ENCODE data around the gene TP53I13. TPM values are rescaled to one million over a fixed set of nuclear protein-coding genes. Genes with fewer than 3 reads are reported as not detected.

Gene TP53I13
- total RNA-seq, 1 donor: 41.8 TPM

DNA sequence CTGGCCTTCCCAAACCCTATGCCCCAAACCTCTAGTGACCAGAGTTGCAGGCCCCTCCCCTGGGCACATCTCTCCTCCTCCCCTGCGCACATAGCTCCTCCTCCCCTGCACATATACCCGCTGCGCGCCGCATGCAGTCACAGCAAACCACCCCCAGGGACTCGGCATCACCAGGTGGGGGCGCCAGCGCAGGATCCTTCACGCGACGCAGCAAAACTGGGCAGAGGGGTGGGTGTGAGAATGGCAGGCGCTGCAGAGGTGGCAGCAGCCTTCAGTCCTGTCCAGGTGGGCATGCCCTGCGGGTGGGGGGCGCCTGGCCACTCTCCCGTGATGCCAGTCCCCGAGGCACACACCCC is 48.6 kb downstream of the TP53I13 start:
- DNase-seq (ENCODE audit: low read depth): peak; percentile 39
- TF ChIP-seq, protein P1, sequence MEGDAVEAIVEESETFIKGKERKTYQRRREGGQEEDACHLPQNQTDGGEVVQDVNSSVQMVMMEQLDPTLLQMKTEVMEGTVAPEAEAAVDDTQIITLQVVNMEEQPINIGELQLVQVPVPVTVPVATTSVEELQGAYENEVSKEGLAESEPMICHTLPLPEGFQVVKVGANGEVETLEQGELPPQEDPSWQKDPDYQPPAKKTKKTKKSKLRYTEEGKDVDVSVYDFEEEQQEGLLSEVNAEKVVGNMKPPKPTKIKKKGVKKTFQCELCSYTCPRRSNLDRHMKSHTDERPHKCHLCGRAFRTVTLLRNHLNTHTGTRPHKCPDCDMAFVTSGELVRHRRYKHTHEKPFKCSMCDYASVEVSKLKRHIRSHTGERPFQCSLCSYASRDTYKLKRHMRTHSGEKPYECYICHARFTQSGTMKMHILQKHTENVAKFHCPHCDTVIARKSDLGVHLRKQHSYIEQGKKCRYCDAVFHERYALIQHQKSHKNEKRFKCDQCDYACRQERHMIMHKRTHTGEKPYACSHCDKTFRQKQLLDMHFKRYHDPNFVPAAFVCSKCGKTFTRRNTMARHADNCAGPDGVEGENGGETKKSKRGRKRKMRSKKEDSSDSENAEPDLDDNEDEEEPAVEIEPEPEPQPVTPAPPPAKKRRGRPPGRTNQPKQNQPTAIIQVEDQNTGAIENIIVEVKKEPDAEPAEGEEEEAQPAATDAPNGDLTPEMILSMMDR (IDR thresholded peaks at IDR 0.05; ENCODE audit: insufficient read depth, low read length): peak; percentile 53
- H3K4me3 ChIP-seq (ENCODE audit: low read depth, low read length): no peak overlapping the region

DNA sequence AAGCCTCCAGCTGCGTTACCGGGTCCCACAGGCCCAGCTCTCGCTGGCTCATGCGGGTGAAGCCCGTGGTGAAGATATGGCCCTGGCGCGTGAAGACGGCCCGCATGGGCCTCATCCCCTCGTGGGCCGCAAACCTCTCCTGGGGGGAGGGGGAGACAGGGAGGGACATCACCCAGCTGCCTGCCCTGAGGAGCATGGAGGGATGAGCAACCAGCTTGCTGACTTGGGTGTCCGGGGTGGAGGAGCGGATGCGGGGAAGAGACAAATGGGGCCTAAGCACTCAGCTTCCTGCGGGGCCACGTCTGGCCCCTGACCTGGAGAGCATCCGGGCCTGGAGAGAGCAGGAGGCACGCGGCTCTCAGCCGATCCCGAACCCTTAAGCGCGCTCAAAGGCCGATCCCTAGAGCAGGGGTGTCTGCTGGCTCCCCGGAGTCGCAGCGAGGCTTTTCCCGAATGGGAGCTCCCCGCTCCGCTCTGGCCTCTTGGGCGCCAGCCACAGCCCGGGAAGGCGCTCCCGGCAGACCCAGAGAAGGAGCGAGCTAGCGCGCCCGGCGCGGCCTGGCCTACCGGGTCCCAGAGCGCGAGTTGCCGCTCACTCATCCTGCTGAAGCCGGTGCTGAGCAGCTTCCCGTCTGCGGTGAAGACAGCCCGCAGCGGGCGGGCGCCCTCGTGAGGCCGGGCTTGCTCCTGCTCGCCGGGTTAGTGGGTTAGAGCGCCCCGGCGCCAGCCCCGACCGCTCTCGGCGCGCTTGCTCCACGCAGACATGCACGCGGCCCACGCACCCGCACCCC is 49.2 kb downstream of the TP53I13 start:
- TF ChIP-seq, protein P1 (IDR thresholded peaks at IDR 0.05; ENCODE audit: insufficient read depth, low read length): peak; percentile 53
- peak; percentile 45 for DNase-seq (ENCODE audit: low read depth)

DNA sequence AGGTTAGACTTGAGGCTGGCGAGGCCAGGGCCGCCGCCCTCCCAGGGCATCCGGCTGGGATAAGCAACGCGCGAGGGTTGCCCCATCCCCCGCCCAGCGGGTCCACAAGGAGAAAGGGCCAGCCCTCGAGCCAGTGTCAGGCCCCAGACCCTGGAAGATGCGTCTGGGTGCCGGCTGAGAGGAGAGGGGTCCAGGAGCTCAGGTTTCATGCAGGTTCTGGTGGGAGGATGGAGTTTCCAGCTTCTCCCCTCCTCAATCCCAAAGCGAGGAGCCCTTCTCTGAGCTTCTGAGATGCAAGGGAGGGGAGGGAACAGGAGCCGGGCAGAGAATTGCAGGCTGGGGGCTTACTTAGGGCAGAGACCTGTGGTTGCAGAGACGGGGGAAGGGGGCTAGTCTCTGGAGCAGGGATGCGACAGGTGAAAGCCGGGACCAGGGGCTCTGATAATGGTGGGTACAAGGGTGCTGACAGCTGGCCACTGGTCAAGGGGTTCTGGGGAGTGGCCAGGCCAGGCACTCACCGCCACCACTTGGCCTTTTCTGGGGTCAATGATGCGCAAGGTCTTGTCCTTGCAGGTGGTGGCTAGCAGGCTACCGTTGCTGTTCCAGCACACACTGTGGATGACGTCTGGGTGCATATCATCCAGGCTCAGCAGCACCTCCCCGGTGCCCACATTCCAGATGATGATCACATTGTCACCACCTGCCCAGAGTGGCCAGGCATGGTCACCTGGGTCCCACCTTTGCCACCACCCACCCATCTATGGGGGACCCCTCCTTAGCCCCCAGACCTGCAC is 50.0 kb downstream of the TP53I13 start:
- TF ChIP-seq, protein P1 (IDR thresholded peaks at IDR 0.05; ENCODE audit: insufficient read depth, low read length): no peak
- no peak overlapping the region for H3K4me3 ChIP-seq (ENCODE audit: low read depth, low read length)

More for the DNA sequence above, 49.2 kb downstream of the TP53I13 start:
- H3K4me3 ChIP-seq (ENCODE audit: low read depth, low read length): no peak overlapping the region

DNA sequence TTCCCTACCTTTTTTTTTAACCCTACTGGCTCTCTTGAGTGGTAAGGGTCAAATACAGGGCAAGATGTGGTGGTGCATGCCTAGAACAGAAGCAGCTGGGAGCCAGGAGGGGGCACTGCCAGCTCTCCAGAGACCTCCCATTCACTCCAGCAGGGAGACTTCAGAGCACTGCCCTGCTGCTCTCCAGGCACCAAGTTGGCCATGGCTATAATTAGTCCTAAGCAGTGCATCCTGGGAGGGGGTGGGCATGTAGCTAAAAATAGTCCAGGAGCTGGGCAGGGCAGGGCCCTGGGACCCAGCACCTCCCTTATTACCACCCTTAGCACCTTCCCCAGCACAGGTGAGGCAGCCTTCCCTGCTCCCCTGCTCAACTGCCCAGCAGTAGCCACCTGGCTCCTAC is 50.8 kb downstream of the TP53I13 start:
- no peak overlapping the region for H3K4me3 ChIP-seq (ENCODE audit: low read depth, low read length)
- TF ChIP-seq, protein P1 (IDR thresholded peaks at IDR 0.05; ENCODE audit: insufficient read depth, low read length): no peak
- DNase-seq (ENCODE audit: low read depth): peak; percentile 33

More for the DNA sequence above, 50.0 kb downstream of the TP53I13 start:
- DNase-seq (ENCODE audit: low read depth): no peak

DNA sequence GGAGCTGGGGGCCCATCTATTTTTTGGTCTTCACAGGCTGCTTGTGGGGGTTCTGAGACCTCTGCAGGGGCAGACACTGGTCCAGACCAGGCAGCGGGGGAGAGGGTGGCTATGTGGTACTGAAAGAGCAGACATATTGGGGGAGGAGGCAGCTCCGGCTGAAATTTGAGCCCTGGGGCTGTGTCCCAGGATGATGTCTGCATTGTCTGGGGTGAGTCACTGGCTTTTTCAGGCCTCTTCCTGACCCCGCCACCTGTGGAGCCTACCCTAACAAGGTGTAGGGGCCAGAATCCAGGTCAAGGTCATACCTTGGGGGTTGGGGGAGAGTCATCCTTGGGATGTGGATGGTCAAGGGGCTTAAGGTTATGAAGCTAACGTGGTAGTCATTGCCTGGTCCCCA is 51.8 kb downstream of the TP53I13 start:
- no peak for DNase-seq (ENCODE audit: low read depth)
- no peak overlapping the region for H3K4me3 ChIP-seq (ENCODE audit: low read depth, low read length)
- TF ChIP-seq, protein P1 (IDR thresholded peaks at IDR 0.05; ENCODE audit: insufficient read depth, low read length): no peak

DNA sequence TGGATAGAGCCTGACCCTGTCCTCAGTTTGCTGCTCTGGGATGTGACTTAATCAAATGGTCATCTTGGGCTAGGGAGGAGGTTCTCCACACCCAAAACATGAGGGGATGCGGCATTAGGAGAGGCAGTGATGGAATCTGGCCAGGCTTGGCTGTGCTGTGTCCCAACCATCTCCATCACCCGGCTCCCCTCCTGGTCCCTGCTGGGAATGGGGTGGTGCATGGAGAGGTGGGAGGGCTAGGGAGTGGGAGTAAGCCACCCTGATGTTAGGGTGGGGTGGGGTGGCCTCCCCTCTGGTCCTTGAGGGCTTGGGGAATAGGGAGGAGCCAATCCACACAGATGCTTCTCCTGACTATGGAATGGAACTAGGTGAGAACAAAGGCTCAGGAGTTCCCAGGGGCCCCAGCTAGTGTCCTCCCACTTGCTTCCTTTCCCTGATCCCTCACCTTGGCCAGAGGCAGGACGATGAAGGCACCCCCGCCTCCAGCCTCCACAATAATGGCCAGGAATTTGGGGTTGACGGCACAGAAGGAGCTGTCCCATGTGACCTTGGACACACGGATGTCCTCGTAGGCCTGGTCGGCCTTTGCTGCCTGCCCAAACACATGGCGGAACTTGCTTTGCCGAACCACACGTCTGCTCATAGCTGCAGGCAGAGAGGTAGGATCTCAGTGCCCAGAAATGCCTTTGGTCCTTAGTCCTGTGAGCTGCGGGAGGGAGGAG is 52.4 kb downstream of the TP53I13 start:
- TF ChIP-seq, protein P1 (IDR thresholded peaks at IDR 0.05; ENCODE audit: insufficient read depth, low read length): no peak
- no peak overlapping the region for H3K4me3 ChIP-seq (ENCODE audit: low read depth, low read length)
- no peak for DNase-seq (ENCODE audit: low read depth)

Measured in fibroblast of the aortic adventitia (primary cell).